Stimulated activated CD4-positive, alpha-beta T cell treated with anti-CD3 and anti-CD28 coated beads, Interleukin-12 subunit alpha, Interleukin-12 subunit beta, amount 100 ng/mL, for 4 hours (primary cell): ENCODE results near the gene AKR1C2.
"Not testable (repeated sequence)": the region's sequence is repeated elsewhere in the genome, so short reads cannot be mapped to it uniquely, and the experiment has no call there.

ENCODE experiments used
- DNase-seq: peaks from one replicate; pipeline ENCODE4 v3.0.0-alpha.2; 2020

AKR1C2 gene

GRCh38 chr10:4984971-4985594 lies 18.6 kb downstream of the AKR1C2 start:
- DNase-seq: no peak

- no peak for DNase-seq
Observed at GRCh38 chr10:4984223-4984622, 19.4 kb downstream of the AKR1C2 start.

- no peak for DNase-seq
Observed at GRCh38 chr10:4983615-4984216, 19.9 kb downstream of the AKR1C2 start.

DNA sequence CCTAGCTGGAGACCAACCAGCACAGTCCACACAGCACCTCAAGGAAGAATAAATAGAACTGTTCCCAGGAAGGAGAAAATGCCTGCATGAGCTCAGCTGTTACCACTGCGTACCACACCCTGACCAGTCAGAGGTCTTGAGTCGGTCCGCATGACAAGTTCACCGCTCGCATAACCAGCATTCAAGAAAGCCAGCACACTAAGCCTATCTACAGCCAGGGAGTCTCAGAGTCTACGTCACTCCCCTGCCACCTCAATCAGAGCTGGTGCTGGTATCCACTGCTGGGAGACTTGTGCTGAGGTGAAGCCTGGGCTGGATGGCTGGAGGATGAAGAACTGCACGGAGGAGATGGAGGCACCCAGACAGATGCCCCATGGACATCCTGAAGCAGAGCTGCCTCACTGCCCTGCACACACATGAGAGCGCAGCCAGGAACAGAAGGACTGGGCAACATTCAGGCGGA lies 20.9 kb downstream of the AKR1C2 start:
- DNase-seq: no peak

DNA sequence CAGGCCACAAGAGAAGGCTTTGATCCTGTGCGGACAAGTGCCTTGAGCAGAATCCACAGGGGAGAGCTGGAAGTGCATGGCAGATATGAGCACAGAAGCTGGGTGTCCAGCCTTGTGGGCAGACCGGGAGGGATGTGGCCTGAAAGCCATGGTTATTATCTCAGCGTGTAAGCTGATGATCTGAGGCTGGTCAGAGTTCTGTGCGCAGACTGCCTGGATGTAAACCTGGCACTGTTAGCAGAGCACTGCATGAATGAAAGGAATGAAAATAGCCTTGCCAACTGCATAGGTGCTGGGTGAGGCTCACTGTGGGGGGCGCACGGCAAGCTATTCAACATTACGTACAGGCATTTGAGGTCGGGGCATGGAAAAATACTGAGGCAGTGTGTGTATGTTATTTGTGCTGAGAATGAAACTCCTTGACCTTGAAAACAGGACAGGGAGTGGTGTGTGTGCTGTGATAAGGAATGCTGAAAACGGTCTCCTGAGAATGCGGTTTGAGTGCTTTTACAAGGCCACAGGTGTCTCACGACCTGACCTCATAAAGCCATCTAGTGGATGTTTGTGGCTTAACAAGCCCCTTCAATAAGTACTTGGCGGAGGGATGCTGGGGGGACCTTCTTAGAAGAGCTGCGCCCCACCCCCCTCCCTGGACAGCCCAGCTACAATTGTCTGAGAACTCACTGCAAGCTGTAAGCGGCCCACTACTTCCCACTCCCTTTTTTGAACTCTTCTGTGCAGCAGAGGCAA lies 21.8 kb downstream of the AKR1C2 start:
- no peak for DNase-seq

DNA sequence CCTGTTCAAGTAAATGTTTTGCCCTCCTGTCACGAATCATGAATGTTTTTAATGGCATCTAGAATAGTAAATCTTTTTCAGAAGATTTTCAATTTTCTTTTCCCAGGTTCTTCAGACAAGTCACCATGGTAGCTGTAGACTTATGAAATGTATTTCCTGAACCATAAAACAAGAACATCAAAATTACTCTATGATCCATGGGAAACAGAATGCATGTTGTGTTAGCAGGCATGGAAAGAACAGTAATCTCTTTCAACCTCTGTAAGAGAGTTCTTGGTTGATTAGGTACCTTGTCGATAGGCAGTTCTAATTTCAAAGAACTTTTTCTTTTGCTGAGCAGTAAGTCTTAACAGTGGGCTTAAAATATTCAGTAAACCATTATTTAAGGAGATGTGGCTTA lies 22.9 kb downstream of the AKR1C2 start:
- DNase-seq: no peak

- DNase-seq: no peak
Observed at GRCh38 chr10:4978870-4979269, 24.8 kb downstream of the AKR1C2 start.

- DNase-seq: no peak
Observed at GRCh38 chr10:4977025-4977424, 26.6 kb downstream of the AKR1C2 start.

- DNase-seq: not testable (repeated sequence)
Observed at GRCh38 chr10:4974400-4974799, 29.3 kb downstream of the AKR1C2 start.

DNA sequence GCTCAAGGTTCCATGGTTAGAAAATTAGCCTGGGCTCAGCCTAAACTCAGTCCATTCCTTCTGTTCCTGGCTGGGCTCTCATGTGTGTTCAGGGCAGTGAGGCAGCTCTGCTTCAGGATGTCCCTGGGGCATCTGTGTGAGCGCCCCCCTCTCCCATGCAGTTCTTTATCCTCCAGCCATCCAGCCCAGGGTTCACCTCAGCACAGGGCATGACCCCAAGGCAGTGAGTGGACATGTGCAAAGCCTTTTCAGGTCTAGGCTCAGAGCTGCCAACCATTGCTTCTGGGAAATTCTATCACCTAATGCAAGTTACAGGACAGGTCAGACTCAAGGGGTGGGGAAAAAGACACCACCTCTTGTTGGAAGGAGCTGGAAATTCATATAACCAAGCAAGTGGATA lies 30.4 kb downstream of the AKR1C2 start:
- DNase-seq: not testable (repeated sequence)

DNA sequence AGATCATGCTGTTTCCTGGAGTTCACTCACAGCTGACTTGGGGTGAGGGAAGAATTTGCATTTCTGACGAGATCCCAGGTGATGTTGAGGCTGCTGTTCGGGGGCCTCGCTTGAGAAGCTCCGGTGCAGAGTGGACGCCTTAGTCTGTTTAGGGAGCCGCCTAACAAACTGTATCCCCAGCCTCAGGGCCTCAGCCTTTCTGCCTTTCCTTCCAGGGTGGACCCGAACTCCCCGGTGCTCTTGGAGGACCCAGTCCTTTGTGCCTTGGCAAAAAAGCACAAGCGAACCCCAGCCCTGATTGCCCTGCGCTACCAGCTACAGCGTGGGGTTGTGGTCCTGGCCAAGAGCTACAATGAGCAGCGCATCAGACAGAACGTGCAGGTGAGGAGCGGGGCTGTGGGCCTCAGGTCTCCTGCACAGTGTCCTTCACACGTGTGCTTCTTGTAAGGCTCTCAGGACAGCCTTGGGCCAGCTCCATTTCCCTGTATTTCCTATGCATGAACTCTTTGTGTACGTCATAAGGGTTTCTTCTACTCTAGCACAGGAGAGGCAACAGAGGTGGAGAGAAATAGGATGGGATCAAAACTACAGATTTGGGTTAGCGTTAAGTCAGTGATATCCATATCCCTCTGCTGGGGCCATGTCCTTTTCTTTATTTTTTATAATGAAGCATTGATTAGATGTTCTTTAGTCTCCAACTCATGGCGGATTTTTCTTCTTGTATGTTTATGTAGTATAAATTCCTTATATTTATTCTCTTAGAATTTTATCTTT lies 31.1 kb downstream of the AKR1C2 start:
- not testable (repeated sequence) for DNase-seq

GRCh38 chr10:4970362-4970761 lies 33.3 kb downstream of the AKR1C2 start:
- DNase-seq: not testable (repeated sequence)

GRCh38 chr10:4969289-4969688 lies 34.4 kb downstream of the AKR1C2 start:
- not testable (repeated sequence) for DNase-seq

DNA sequence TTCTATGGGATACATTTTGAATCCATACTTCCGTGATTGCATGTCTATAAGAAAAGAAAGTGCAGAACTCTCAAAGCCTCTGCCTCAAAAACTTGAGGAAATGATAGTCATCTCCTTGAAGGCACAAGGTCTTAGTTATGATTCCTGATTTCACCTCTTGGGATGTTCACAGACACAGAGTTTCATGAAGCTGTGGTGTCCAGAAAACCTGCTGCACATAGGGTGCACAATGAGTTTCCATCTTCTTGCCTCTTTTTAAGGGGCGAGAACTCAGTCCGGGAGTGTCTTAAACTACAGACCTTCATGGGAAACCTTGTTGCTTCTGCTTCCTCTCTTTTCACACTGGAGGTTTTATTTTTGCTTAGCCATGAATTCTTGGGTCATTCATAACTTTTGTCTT lies 36.5 kb downstream of the AKR1C2 start:
- DNase-seq: not testable (repeated sequence)

GRCh38 chr10:4965763-4966162 lies 37.9 kb downstream of the AKR1C2 start:
- DNase-seq: not testable (repeated sequence)

DNA sequence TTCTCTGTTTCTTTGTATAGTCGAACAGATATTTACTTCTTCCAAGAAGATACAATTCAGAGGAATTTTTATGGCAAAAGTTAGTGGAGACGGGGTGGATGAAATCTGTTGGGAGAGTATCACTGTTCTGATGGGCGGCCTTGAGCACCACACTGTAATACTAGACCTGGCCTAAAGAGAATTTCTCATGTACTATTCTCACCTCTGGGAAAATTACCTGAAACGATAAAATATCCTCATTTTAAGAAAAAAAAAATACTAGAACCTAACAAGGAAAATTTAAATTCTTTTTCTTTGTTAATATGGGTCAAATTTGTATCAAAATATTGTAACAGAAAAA lies 39.9 kb downstream of the AKR1C2 start:
- not testable (repeated sequence) for DNase-seq

DNA sequence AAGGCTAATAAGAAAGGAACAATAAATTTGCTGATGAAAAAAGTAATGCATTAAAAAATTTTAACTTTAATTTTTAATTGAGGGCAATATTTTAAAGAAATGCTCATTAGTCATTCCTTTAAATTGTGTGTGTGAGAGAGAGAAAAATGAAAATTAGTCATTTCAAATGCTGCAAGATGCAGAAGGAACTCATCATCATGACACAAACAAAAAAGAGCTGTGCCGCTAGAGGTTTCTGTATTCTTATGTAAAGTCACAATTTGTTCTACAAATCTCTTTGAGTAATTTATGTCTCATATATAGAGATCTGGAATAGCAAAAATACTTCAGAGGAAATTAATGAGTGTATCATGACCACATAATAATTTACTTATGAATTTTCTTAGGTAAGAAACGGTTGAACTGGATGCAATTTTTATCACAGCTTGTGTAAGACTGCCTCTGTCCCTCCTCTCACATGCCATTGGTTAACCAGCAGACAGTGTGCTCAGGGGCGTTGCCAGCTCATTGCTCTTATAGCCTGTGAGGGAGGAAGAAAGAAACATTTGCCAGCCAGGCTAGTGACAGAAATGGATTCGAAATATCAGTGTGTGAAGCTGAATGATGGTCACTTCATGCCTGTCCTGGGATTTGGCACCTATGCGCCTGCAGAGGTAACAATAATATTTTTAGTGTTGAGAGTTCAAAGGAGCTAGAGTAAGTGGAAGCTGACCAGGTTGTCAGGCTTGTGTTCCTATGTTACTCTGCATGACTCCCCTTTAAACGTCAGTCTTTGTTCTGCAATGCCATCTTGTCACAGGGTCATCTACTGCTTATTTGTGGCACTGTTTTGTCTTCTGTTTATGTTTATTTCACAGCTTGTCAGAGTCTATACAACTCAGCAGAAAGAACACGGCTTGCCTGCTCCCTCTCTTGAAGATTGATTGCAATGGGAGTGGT lies 40.5 kb downstream of the AKR1C2 start, which contains the start of gene AKR1C1:
TSS of gene AKR1C1 (plus strand) at position 540 of the 939 bp plus-strand sequence. CDS start at position 570, 30 bp downstream.
- DNase-seq: not testable (repeated sequence)

GRCh38 chr10:4962308-4962707 lies 41.3 kb downstream of the AKR1C2 start:
- DNase-seq: not testable (repeated sequence)

- DNase-seq: not testable (repeated sequence)
Observed at GRCh38 chr10:4961558-4961957, 42.1 kb downstream of the AKR1C2 start.

GRCh38 chr10:4956955-4957645 lies 46.6 kb downstream of the AKR1C2 start:
- DNase-seq: not testable (repeated sequence)

DNA sequence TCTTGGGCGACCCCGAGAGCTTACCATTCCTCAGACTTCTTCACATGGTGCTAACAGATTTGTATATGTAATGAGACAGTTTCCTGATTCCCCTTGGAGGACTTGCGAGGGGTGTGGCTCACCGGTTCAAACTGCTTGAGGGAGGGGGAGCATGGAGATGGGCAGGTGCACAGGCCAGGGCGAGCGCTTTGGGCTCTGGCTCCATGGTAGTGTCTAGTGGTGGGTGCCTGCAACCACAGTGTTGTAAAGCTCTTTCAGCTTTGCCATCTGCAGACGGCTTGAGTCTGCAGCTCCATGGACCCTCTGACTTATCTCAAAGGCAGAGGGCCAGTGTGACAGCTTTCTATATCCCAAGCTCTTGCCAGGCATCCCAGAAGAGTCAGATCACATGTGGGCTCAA lies 47.6 kb downstream of the AKR1C2 start:
- DNase-seq: not testable (repeated sequence)
